DOHH2 (cell line): ENCODE results near the gene CHRDL1.

Experiments used
- H3F3A ChIP-seq: fragments of 200-600 bp; sonication (generic), shearing (Covaris generic); 2 replicates; pipeline ENCODE4 v1.6.0; 2016; ENCODE audit warnings: antibody characterized with exemption, mild to moderate bottlenecking; ENCODE audit not compliant: control insufficient read depth, insufficient read depth
- H3K27ac ChIP-seq: fragments of 200-600 bp; sonication (generic); 2 replicates; pipeline ENCODE4 v1.5.1; 2014; ENCODE audit warnings: low read depth, mild to moderate bottlenecking, low read length, moderate library complexity
- H3K27me3 ChIP-seq: fragments of 200-600 bp; sonication (generic); 2 replicates; pipeline ENCODE4 v1.6.1; 2014; ENCODE audit warnings: mild to moderate bottlenecking, low read length, mixed read lengths; ENCODE audit not compliant: control insufficient read depth
- H3K36me3 ChIP-seq: fragments of 200-600 bp; sonication (generic); 2 replicates; pipeline ENCODE4 v1.6.1; 2014; ENCODE audit warnings: mild to moderate bottlenecking, low read length, moderate library complexity, mixed read lengths; ENCODE audit not compliant: control insufficient read depth
- H3K4me1 ChIP-seq: fragments of 200-600 bp; sonication (generic); 2 replicates; pipeline ENCODE4 v1.6.1; 2014; ENCODE audit warnings: mild to moderate bottlenecking, low read length, mixed read lengths; ENCODE audit not compliant: control insufficient read depth
- H3K4me2 ChIP-seq: fragments of 200-600 bp; sonication (generic); 2 replicates; pipeline ENCODE4 v1.6.0; 2014; ENCODE audit warnings: mild to moderate bottlenecking, low read length, moderate library complexity
- H3K4me3 ChIP-seq: fragments of 200-600 bp; sonication (generic); 2 replicates; pipeline ENCODE4 v1.5.1; 2014; ENCODE audit warnings: mild to moderate bottlenecking, low read length, mixed read lengths
- H3K79me2 ChIP-seq: fragments of 200-600 bp; sonication (generic); 2 replicates; pipeline ENCODE4 v1.6.1; 2014; ENCODE audit warnings: mild to moderate bottlenecking, low read length, mixed read lengths; ENCODE audit not compliant: control insufficient read depth
- H3K9me2 ChIP-seq: fragments of 200-600 bp; sonication (generic); replicated peaks from 2 replicates; pipeline ENCODE4 v1.6.1; 2014; ENCODE audit warnings: mild to moderate bottlenecking, low read length, mixed read lengths; ENCODE audit not compliant: control insufficient read depth
- H3K9me3 ChIP-seq: fragments of 200-600 bp; sonication (generic); 2 replicates; pipeline ENCODE4 v1.6.1; 2014; ENCODE audit warnings: antibody characterized with exemption, low read length, mixed read lengths; ENCODE audit not compliant: control insufficient read depth, insufficient read depth
- H4K20me1 ChIP-seq: fragments of 200-600 bp; sonication (generic); 2 replicates; pipeline ENCODE4 v1.6.0; 2014; ENCODE audit warnings: low read depth, mild to moderate bottlenecking, antibody characterized with exemption, low read length, moderate library complexity; ENCODE audit not compliant: control insufficient read depth, insufficient read depth
- CTCF ChIP-seq: fragments of 200-600 bp; sonication (generic); IDR thresholded peaks from one replicate; pipeline ENCODE4 v1.5.1; 2014; ENCODE audit warnings: antibody characterized with exemption, mild to moderate bottlenecking, low read depth, low read length; ENCODE audit not compliant: poor library complexity, severe bottlenecking
- EZH2phosphoT487 ChIP-seq: fragments of 200-600 bp; sonication (generic); IDR thresholded peaks from 2 replicates; pipeline ENCODE4 v1.6.1; 2017; ENCODE audit warnings: borderline replicate concordance, mild to moderate bottlenecking, antibody characterized with exemption, low read length, moderate library complexity, mixed read lengths

CHRDL1 gene

DNA sequence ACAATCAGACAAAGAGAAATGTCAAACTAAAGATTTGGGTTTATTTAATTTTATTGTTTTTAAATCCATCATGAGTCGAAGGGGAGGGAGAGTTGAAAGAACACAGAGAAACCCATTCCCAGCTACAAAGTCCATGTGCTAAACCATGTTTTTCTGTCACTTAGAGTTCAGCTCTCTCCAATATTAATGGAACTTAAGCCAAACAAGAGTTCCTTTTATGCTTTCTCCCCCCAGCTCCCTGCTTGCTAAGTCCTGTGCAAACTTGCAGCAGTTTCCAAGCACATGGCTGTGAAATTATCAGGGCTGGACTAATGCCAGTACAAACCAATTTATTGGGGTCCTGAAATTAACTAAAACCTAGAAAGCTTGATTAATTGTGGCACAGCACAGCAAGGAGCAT lies 9.7 kb upstream of the CHRDL1 start:
- H4K20me1 ChIP-seq: no peaks in the 10 kb centered on the region
- no peaks in the 10 kb centered on the region for H3F3A ChIP-seq
- H3K79me2 ChIP-seq: no peaks in the 10 kb centered on the region
- no peak overlapping the region for H3K4me3 ChIP-seq
- H3K36me3 ChIP-seq: no peaks in the 10 kb centered on the region
- no peak overlapping the region for H3K4me2 ChIP-seq
- no peaks in the 10 kb centered on the region for H3K27me3 ChIP-seq
- TF ChIP-seq CTCF (no peak), EZH2phosphoT487 (no peak)
- H3K27ac ChIP-seq: no peak overlapping the region
- no peaks in the 10 kb centered on the region for H3K9me2 ChIP-seq
- H3K9me3 ChIP-seq: no peaks in the 10 kb centered on the region
- no peaks in the 10 kb centered on the region for H3K4me1 ChIP-seq

DNA sequence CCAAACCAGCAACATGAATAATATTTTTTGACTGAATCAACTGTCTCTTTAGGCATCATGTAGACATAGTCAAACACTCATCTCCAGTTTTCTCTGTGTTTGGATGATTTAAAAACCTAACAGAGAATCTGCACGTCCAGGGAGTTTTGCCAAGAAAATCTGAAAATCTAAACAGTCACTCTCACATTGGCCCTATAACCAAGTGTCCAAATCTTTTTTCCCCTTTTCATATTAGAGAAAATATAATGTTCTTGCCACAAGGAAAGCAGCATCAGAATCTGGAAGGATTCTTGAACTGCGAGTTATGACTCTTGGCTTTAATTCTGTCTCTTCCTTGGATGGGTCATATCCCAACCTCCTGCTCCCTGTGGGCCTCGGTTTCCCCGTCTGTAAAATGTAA lies 8.8 kb upstream of the CHRDL1 start:
- Histone ChIP-seq H3K4me2 (no peak overlapping the region), H3K4me1 (no peaks in the 10 kb centered on the region), H3K27ac (no peak overlapping the region), H3K79me2 (no peaks in the 10 kb centered on the region), H3K9me2 (no peaks in the 10 kb centered on the region), H4K20me1 (no peaks in the 10 kb centered on the region), H3K36me3 (no peaks in the 10 kb centered on the region), H3F3A (no peaks in the 10 kb centered on the region), H3K27me3 (no peaks in the 10 kb centered on the region), H3K4me3 (no peak overlapping the region), H3K9me3 (no peaks in the 10 kb centered on the region)
- TF ChIP-seq CTCF (no peak), EZH2phosphoT487 (no peak)

- Histone ChIP-seq H3K4me2 (no peak overlapping the region), H3K4me1 (no peaks in the 10 kb centered on the region), H3K36me3 (no peaks in the 10 kb centered on the region), H3K9me3 (no peaks in the 10 kb centered on the region), H3K9me2 (no peaks in the 10 kb centered on the region), H3F3A (no peaks in the 10 kb centered on the region), H3K27me3 (no peaks in the 10 kb centered on the region), H3K79me2 (no peaks in the 10 kb centered on the region), H4K20me1 (no peaks in the 10 kb centered on the region), H3K27ac (no peak overlapping the region), H3K4me3 (no peak overlapping the region)
- no peak for TF ChIP-seq EZH2phosphoT487
- TF ChIP-seq CTCF: no peak
Measured at GRCh38 chrX:110803506-110803905, 7.9 kb upstream of the CHRDL1 start.

DNA sequence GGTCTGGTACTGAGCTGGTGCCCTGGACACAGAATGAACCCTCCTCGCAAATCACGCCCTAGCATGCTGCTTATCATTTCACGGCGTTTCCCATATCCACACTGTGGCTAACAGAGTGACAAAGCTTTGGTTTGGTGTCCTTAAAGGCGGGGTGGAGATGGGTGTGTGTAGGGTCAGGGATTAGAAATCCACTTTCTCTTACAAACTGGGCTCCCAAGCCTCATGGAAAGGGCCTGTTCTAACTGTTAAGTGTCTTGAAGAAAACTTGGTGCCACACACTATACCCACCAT lies 735 bp upstream of the CHRDL1 start:
- no peaks in the 10 kb centered on the region for H3K9me3 ChIP-seq
- no peaks in the 10 kb centered on the region for H3F3A ChIP-seq
- H3K9me2 ChIP-seq: no peaks in the 10 kb centered on the region
- H4K20me1 ChIP-seq: no peaks in the 10 kb centered on the region
- H3K27ac ChIP-seq: no peak overlapping the region
- H3K4me3 ChIP-seq: no peak overlapping the region
- H3K27me3 ChIP-seq: no peaks in the 10 kb centered on the region; the same call in 1 of the 2 replicates
- TF ChIP-seq CTCF (no peak), EZH2phosphoT487 (no peak)
- no peaks in the 10 kb centered on the region for H3K36me3 ChIP-seq
- no peaks in the 10 kb centered on the region for H3K4me1 ChIP-seq
- H3K4me2 ChIP-seq: no peak overlapping the region
- H3K79me2 ChIP-seq: no peaks in the 10 kb centered on the region
